ENCODE results near the gene MVK. TPM values are rescaled to one million over a fixed set of nuclear protein-coding genes. Genes with fewer than 3 reads are reported as not detected.

Gene MVK
- total RNA-seq, 1 experiment from 2014 or later = 29.8 TPM

DNA sequence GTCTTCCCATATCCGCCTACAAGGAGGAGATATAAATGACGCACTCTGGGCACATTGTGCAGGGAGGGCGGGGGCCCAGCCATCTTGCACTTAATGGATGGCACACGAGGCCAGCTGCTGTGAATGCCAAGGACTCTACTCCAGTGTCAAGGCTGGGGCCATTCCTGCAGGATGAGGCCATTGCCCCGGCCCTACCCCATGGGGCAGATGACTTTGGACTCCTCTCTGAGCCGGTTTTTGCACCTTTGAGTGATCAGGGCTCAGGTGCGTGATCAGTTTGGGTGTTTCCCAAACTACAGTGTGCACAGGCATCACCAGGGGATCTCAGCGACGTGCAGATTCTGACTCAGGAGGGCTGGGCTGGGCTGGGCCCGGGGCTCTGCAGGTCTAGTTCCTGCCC, 16.4 kb upstream of the MVK start:
- DNase-seq = no peak
- Histone ChIP-seq H3K27me3 (no peaks in the 10 kb centered on the region), H3K4me3 (no peak overlapping the region), H3K36me3 (no peaks in the 10 kb centered on the region), H3K9me3 (no peaks in the 10 kb centered on the region)

DNA sequence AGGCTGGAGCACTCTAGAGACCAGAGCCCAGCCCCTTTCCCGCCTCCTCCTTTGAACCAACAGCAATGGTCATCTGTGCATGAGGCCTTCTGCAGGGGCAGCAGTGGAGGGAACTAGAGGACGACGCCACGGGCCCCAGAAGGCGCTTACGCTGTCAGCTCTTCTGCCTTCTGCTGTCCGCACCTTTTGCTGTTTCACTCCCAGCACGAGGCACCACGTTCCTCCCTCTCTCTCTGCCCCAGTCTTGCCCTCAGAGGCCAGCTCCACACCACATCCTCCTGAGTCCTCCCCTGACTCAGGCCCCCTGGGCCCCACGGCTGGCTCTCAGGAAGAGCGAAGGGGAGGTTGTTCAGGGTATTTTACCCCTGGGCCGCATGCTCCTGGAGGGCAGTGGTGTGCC, 15.8 kb upstream of the MVK start:
- Histone ChIP-seq H3K4me3 (no peak overlapping the region), H3K36me3 (no peaks in the 10 kb centered on the region), H3K27me3 (no peaks in the 10 kb centered on the region), H3K9me3 (no peaks in the 10 kb centered on the region)
- DNase-seq = no peak

DNA sequence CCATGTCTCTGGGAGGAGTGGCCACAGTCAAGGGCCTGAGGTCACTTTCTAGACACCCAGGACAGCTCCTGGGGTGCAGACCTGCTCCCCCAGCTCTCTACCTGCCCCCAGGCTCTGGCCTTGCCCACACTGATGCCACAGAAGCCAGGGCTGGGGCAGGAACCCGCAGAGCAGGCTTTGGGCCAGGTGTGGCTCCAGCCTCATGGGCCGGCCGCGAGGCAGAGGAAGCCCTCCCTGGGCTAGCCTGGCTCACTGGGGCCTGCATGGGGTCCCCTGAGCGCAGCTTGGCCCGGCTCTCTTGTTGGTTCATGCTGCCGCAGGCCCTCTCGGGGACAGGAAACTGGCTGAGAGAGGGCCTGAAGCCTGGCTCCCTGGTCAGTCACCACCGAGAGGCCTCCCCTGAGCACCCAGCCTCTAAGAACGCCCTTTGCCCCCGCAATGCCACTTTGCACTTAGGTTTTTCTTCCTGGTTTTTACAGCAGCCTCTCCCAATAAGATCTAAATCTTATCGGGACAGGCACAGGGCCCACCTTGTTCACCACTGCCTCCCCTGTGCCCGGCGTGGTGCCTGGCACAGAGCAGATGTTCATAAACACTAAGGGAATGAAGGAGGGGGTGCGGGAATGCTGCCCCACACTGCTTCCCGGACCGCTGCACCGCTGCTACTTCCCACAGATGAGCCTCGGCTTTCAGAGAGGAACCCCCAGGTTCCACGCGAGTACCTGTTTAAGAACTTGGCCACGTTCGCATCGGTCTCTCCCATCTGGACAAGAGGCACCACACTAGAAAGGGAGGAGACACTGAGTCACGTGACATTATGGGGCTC, 15.0 kb upstream of the MVK start:
- DNase-seq = no peak
- Histone ChIP-seq H3K9me3 (no peaks in the 10 kb centered on the region), H3K36me3 (no peaks in the 10 kb centered on the region), H3K4me3 (no peak overlapping the region), H3K27me3 (no peaks in the 10 kb centered on the region)

DNA sequence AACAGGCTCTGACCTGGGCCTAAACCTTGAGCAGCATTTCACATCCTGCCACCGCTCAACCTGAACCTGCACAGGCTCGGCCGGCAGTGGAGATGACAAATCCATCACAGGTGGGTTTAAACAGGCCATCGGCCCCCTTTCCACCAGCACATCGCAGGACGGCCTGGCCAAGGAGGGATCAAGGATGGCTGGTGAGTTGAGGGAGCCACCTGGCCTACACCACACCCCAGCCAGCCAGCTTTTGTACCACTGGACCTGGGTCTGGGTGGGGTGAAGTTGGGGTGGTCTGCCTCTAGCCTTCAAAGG, 14.4 kb upstream of the MVK start:
- no peaks in the 10 kb centered on the region for H3K27me3 ChIP-seq
- no peak for DNase-seq
- H3K9me3 ChIP-seq = no peaks in the 10 kb centered on the region
- no peak overlapping the region for H3K4me3 ChIP-seq
- H3K36me3 ChIP-seq = no peaks in the 10 kb centered on the region

DNA sequence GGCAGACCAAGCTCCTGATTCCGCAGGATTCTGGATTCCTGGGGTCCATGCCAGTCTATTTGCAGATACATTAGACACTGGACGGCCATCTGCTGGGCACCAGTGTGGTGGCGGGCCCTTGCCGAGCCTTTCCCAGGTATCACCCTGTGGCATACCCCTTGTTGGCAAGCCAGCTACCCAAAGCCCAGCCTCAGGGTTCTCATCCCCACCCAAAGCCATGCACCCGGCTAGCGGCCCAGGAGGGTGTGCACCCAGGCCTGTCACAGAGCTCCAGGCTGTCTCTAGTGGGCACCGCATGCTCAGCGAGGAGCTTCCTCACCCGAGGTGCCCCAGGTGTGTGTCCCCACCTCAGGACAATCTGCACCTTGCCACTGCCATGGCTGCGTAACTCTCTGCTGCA, 14.0 kb upstream of the MVK start:
- Histone ChIP-seq H3K27me3 (no peaks in the 10 kb centered on the region), H3K36me3 (no peaks in the 10 kb centered on the region), H3K9me3 (no peaks in the 10 kb centered on the region), H3K4me3 (no peak overlapping the region)
- DNase-seq = no peak

DNA sequence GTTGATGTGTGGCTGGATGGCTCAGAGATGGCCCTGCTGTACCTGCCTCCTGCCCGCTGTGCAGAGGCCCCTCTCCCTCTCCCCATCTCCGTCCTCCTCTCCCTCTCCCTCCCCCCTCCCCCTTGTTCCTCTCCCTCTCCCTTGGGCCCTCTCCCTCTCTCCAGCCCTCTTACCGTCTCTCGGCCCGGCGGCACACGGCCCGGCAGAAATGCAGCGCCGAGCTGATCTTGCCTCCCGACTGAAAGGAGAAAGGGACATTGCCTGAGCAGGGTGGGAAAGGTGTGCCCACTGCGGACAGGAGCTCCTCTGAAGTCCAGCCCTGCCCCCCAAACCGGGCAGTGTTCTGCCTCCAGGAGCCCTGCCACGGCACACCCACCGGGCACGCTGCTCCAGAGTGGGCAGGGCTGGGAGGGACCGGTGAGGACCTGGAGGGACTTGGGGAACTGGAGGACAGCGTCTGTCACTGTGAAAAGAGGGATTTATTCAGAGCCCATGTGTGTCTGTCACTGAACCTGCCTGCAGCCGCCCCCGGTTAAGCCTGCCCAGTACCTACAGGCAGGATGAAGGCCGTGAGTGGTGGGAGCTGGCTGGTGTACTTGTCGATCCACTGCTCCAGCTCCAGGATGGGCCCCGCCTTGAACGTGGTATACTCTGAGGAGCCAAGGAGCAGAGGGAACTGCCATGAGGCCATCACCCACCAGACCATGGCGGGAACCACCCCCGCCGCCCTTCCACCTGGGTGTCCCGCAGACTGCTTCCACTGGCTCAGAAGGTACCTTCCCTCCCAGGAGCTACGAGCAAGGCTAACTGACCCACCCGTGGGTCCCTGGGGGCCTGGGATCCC, 12.5 kb upstream of the MVK start:
- no peak for DNase-seq
- H3K36me3 ChIP-seq = no peaks in the 10 kb centered on the region
- H3K4me3 ChIP-seq = no peak overlapping the region
- H3K27me3 ChIP-seq = no peaks in the 10 kb centered on the region
- no peaks in the 10 kb centered on the region for H3K9me3 ChIP-seq

DNA sequence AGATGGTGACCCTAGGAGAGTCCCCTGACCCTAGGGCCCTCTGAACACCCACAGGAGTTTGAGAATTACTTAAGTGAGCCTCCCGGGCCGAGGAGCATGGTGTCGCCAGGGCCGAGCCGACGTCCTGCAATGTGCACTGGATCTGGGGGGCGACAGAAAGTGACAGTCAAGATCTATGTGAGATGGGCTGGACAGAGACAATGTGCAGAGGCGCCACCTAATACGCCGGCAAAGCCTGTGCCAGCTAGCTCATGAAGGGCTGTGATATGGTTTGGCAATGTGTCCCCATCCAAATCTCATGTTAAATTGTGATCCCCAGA, 11.9 kb upstream of the MVK start:
- no peaks in the 10 kb centered on the region for H3K27me3 ChIP-seq
- no peak for DNase-seq
- no peak overlapping the region for H3K4me3 ChIP-seq
- no peaks in the 10 kb centered on the region for H3K36me3 ChIP-seq
- no peaks in the 10 kb centered on the region for H3K9me3 ChIP-seq

DNA sequence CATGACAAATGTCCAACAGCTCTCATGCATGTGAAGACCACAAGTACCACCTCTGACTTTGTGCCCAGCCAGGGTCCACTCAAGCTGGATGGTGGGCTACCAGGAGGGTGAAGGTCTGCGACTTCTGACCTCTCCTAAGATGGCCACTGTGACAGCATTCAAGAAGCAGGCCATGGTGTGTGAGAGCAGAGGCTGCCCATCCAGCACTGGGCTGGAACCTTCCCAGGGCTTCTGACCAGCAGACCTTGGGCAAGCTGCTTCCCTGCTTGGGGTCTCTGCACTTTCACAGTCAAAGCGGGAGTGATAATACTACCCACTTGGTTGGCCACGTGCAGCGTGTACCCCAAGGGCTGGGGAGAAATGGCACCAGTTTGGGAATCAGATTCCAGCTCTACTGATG, 10.7 kb upstream of the MVK start:
- DNase-seq = no peak
- H3K9me3 ChIP-seq = no peaks in the 10 kb centered on the region
- H3K4me3 ChIP-seq = no peak overlapping the region
- no peaks in the 10 kb centered on the region; the same call in 1 of the 2 replicates for H3K36me3 ChIP-seq
- H3K27me3 ChIP-seq = no peaks in the 10 kb centered on the region

DNA sequence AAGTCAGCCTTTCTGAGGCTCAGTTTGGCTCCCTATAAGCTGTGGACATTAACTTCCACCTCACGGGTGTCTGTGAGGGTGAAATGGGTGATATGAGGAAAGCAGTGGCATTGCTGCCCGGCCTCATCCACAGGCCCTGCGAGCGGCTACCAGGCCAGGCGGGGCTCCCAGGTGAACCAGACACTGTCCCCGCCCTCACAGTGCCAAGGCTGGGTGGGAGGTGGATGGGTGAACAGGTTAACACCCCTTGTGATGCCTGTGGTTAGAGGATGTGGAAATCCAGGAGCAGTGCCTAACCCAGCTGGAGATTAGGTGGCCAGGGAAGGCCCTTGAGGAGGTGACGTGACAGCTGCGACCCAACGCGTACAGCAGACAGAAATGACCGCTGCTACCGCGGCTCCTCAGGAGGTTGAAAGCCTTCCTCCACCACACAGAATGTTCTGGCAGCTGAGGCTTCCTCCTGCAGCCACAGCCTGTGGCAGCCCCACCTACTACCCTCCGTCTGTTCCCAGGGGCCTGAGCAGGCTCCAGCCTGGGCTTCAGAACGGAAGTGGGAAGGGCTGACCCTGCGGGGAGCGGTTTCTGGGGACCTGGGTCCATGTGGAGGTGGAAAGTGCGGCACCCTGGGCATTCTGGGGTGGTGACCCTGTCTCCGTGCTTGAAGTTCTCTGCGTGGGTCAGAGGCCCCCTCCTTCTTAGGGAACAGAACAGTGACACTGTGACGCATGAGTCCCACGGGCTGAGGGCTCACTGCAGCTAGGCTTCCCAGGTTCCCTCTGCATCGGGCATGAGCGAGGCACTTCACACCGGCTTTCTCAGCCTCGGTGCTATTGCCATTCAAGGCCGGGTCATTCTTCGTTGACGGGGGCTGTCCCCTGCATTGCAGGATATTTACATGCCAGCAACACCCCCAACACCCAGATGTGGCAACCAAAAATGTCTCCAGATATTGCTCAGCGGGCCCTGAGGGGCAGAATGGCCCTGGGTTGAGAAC, 10.0 kb upstream of the MVK start:
- Histone ChIP-seq H3K36me3 (no peaks in the 10 kb centered on the region; the same call in none of the 2 replicates), H3K27me3 (no peaks in the 10 kb centered on the region), H3K9me3 (no peaks in the 10 kb centered on the region), H3K4me3 (no peak overlapping the region)
- no peak for DNase-seq

DNA sequence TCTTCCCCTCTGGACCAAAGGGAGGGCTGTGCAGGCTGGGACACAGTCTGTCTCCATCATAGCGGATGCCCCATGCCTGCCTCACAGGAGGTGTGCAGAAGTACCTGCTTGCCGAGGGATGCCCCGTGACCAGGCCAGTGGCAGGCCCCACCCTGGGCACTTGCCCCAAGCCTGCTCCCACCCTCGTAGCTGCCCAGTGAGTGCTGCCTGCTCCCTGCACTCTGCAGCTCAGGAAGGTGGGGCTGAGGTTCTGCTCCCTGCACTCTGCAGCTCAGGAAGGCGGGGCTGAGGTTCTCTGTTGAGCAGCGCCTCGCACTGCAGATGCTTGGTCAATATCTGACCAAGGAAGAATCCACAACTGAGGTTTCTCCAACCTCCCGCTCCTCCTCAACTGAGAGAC, 7.2 kb upstream of the MVK start:
- no peak for DNase-seq
- Histone ChIP-seq H3K9me3 (no peaks in the 10 kb centered on the region), H3K27me3 (no peaks in the 10 kb centered on the region), H3K4me3 (no peak overlapping the region), H3K36me3 (no peaks in the 10 kb centered on the region; the same call in none of the 2 replicates)

DNA sequence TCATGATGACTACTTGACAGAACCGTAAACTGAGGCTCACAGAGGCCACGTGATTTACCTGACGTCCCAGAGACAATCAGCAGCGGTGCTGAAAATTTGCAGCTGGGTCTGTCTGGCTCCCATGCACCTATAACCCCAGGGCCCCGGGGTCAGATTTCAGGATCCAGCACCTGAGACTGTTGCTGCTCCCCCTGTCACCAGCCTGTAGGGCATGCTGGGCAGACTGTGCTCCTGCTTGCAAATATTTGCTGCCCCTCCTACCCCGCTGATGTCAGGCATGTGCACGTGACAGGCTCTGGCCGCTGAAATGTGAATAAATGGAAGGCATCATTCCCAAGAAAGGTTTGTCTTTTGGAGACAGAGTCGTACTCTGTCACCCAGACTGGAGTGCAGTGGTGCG, 6.3 kb upstream of the MVK start:
- no peaks in the 10 kb centered on the region for H3K27me3 ChIP-seq
- no peaks in the 10 kb centered on the region for H3K9me3 ChIP-seq
- H3K36me3 ChIP-seq = no peaks in the 10 kb centered on the region; the same call in none of the 2 replicates
- H3K4me3 ChIP-seq = no peak overlapping the region
- no peak for DNase-seq

DNA sequence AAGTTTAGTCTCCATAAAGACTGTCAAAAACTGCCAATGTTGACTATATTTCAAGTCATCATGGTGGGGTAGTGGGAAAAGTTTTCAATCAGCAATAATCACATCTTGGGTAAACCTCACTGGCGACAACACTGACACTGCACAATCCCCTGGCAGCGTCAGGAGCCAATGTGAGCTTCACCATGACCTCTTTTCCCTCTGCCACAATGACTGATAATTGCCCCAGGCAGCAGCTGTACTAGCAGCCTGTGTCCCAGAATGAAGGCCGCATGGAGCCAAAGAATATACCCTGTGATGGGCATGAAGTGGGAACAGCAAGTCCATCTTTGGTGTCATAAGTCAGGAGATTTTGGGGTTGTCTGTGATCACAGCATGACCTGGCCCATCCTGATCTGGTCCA, 5.6 kb upstream of the MVK start:
- H3K9me3 ChIP-seq = no peaks in the 10 kb centered on the region
- H3K4me3 ChIP-seq = no peak overlapping the region
- no peaks in the 10 kb centered on the region; the same call in none of the 2 replicates for H3K36me3 ChIP-seq
- no peaks in the 10 kb centered on the region for H3K27me3 ChIP-seq
- DNase-seq = no peak

DNA sequence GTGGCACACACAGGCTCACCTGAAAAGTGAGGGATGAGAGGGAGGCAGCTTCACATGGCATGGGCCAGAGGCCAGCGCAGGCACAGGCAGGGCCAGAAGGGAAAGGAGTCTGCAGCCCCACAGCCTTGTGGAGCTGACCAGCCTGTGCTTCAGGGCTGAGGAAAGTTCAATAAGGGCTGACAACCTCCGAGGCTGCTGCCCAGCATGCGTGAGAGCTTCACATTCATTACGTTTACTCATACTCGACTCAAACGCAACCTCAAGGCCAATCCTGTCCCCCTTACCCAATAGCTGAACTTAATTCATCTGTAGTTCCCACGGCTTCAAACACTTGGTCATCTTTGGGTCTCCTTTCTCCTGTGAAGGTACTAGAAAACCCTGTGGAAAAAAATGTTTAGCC, 5.1 kb upstream of the MVK start:
- Histone ChIP-seq H3K4me3 (no peak overlapping the region), H3K36me3 (no peaks in the 10 kb centered on the region; the same call in none of the 2 replicates), H3K9me3 (no peaks in the 10 kb centered on the region), H3K27me3 (no peaks in the 10 kb centered on the region)
- no peak for DNase-seq

DNA sequence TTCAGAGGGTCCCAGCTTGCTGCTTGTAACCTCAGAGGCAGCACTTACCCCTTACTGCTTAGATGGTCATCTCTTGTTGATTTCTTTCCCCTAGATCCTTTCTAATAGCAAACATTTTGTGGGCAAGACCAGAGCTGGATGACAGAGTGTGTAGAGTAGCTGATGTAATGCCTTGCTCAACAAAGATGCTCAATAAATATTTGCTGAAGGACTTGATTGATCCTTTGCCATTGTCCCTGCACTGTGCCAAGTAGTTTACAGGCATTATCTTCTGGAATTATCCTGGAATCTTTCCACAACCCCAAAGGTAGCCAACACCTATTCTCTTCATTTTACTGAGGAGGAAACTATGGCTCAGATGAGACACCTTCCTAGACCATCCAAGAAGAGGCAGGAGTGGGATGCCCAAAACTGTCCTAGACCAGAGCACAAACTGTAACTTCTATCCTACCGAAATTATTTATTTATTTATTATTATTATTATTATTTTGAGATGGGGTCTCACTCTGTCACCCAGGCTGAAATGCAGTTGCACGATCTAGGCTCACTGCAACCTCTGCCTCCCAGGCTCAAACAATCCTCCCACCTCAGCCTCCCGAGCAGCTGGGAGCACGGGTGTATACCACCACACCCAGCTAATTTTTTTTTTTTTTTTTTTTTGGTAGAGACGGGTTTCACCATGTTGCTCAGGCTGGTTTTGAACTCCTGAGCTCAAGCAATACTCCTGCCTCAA, 1.7 kb upstream of the MVK start:
- peaks cover 7% of the 10 kb centered on the region for H3K36me3 ChIP-seq
- DNase-seq = no peak
- H3K27me3 ChIP-seq = no peaks in the 10 kb centered on the region
- no peaks in the 10 kb centered on the region for H3K9me3 ChIP-seq
- H3K4me3 ChIP-seq = no peak overlapping the region

DNA sequence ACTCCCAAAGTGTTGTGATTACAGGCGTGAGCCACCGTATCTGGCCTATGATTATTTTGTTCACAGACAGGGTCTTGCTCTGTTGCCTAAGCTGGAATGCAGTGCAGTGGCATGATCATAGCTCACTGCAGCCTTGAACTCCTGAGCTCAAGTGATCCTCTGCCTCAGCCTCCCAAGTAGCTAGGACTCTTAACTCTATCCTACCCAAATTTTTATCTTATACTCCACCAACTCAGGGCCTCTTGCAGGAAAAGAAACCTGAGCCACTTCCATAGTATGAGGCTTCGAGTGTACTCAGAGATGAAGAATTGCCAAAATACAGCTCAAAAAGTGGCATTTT, 1.1 kb upstream of the MVK start:
- peaks cover 12% of the 10 kb centered on the region for H3K36me3 ChIP-seq
- no peak for DNase-seq
- H3K9me3 ChIP-seq = no peaks in the 10 kb centered on the region
- H3K27me3 ChIP-seq = no peaks in the 10 kb centered on the region
- peak overlapping the region; percentile 73 for H3K4me3 ChIP-seq

DNA sequence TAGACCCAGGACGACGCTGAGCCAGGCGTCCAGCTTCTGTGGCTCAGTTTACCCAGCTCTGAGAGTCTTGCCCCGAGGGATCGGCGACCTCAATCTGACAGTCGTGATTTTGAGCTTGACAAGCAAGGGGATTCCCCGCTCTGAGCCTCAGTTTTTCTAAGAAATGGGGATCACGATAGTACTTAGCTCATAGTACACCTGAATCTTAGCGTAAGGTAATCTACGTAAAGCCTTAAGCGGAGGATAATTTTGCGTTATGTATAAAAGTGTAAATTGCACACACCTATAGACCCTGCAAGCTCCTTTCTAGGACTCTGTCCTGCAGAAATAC, 285 bp downstream of the MVK start:
- Histone ChIP-seq H3K4me3 (peak overlapping the region; percentile 73), H3K36me3 (peaks cover 12% of the 10 kb centered on the region), H3K9me3 (no peaks in the 10 kb centered on the region), H3K27me3 (no peaks in the 10 kb centered on the region)
- DNase-seq = no peak

DNA sequence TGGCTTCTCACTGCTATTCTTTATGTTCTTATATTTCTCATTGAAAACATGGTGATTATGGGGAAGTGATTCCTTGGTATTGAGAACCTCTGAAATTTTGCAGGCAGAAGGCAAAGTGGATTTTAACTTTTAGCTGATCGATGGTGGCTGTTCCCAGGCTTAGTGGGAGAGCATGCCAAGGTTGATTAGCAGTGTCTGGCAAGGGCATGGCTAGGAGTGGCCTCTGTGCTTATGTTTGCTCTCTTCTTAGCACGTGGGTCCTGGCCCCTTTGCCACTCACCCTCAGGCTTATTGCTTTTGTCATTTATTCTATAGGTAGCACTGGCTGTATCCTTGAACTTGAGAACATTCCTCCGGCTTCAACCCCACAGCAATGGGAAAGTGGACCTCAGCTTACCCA, 2.1 kb downstream of the MVK start:
- Histone ChIP-seq H3K27me3 (no peaks in the 10 kb centered on the region), H3K36me3 (peaks cover 12% of the 10 kb centered on the region), H3K9me3 (no peaks in the 10 kb centered on the region), H3K4me3 (no peak overlapping the region)
- no peak for DNase-seq

Measured in MG63 (cell line).